ENCODE data around the gene ZNF440.
"Not testable (repeated sequence)": the region's sequence is repeated elsewhere in the genome, so short reads cannot be mapped to it uniquely, and the experiment has no call there.

ZNF440 gene

GRCh38 chr19:11873762-11874161 lies 59.7 kb downstream of the ZNF440 start:
- H3K4me3 ChIP-seq (replicated peaks in 1 of 2; ENCODE audit: low read depth in 2 of 2, low read length in 2 of 2), result no peak overlapping the region
- DNase-seq (ENCODE audit: low read depth in 2 of 2), result no peak
- no peak for TF ChIP-seq CTCF (IDR thresholded peaks at IDR 0.05; ENCODE audit: low read depth, low read length)

- TF ChIP-seq CTCF (IDR thresholded peaks at IDR 0.05; ENCODE audit: low read depth, low read length), result peak; percentile 29
- H3K4me3 ChIP-seq (replicated peaks in 1 of 2; ENCODE audit: low read depth in 2 of 2, low read length in 2 of 2), result not testable (repeated sequence)
- DNase-seq (ENCODE audit: low read depth in 2 of 2), result peak; percentile 6 to 20
Measured at GRCh38 chr19:11879687-11880266, 65.7 kb downstream of the ZNF440 start.

GRCh38 chr19:11880598-11880997 lies 66.5 kb downstream of the ZNF440 start:
- DNase-seq (ENCODE audit: low read depth in 2 of 2), result no peak
- no peak overlapping the region for H3K4me3 ChIP-seq (replicated peaks in 1 of 2; ENCODE audit: low read depth in 2 of 2, low read length in 2 of 2)
- no peak for TF ChIP-seq CTCF (IDR thresholded peaks at IDR 0.05; ENCODE audit: low read depth, low read length)

GRCh38 chr19:11881151-11881800 lies 67.2 kb downstream of the ZNF440 start:
- TF ChIP-seq CTCF (IDR thresholded peaks at IDR 0.05; ENCODE audit: low read depth, low read length), result peak; percentile 86
- peak; percentile 66 to 69 for DNase-seq (ENCODE audit: low read depth in 2 of 2)
- no peak overlapping the region for H3K4me3 ChIP-seq (replicated peaks in 1 of 2; ENCODE audit: low read depth in 2 of 2, low read length in 2 of 2)

GRCh38 chr19:11882606-11883005 lies 68.5 kb downstream of the ZNF440 start:
- H3K4me3 ChIP-seq (replicated peaks in 1 of 2; ENCODE audit: low read depth in 2 of 2, low read length in 2 of 2), result no peak overlapping the region
- no peak for TF ChIP-seq CTCF (IDR thresholded peaks at IDR 0.05; ENCODE audit: low read depth, low read length)
- DNase-seq (ENCODE audit: low read depth in 2 of 2), result no peak

Data from cardiac fibroblast (primary cell).